OCI-M1 (cell line): ENCODE measurements around the gene GPI.
A peak's percentile ranks its signal among the peaks of the same experiment; 100 is the strongest.
"Not testable (repeated sequence)": the region's sequence is repeated elsewhere in the genome, so short reads cannot be mapped to it uniquely, and the experiment has no call there.

Source experiments
- DNase-seq: peaks from one replicate; lab custom pipeline; 2025; lab: John Stamatoyannopoulos, UW

GPI gene

DNA sequence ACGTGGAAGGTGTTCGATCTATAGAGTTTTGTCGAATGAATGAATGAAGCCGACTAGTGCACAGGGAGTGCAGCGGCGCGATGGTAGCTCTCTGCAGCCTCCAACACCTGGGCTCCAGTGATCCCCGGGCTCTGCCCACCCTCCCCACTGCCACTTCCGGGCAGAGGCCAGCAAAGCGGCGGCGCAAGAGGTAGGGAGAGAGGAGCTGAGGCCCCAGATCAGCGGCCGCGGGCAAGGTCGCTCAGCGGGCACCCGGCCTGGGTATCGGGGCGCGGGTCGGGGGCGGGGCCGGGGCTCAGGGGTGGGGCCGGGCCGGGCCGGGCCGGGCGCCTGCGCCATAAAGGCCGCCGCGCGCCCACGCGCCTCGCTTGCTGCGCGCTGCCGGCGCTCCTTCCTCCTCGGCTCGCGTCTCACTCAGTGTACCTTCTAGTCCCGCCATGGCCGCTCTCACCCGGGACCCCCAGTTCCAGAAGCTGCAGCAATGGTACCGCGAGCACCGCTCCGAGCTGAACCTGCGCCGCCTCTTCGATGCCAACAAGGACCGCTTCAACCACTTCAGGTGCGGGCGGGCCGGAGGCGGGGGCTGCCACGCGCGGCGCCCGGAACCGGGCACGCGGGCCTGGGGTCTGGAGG is at the start of gene GPI:
Gene GPI (plus strand): TSS at position 367 of the 633 bp plus-strand sequence. CDS start 71 bp downstream, at position 438.
- DNase-seq, result peak; percentile 55

DNA sequence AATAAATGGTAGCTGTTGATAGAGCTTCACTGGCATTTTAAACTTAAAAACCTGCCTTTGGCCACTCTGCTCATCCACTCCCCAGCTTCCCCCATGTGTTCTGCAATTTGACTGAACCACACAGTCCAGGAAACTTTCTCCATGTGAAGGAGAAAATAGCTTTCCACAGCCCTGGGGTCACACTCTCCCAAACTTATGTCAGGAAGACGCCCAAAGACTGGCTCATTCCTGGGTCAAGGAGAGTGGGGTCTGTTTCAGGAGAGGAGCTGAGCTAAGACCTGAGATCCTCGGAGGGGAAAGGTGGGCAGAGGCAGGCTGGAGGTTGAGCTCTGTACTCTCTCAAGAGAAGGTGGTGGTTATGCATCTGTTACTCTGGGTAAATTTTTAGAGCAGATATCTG is 48.7 kb upstream of the GPI start:
- no peak for DNase-seq

DNA sequence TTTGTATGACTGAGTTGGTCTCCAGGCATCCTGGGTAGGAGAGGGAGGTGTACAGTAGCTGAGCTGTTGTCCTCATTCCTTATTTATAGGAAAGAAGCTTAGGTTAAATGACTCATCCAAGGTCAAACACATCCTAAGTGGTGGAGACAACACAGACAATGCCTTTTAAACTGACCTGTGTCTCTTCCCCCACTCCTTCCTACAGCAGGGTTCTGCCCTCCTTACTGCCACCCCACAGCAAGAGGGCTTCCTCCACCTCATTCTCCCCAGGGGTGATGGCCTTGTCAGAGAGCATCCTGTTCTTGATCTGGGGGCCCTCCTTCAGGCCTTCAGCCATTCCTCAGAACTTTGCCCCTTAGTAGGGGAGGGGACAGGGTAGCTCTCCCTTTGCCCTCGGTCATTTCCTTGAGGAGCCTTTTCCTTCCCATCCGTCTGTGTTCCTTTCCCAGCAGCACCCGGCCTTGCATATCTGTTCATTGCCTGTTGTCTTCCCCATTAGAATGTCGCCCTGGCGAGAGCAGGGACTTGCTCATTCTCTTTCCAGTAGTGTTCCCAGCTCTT is 48.2 kb upstream of the GPI start:
- DNase-seq, result no peak

DNA sequence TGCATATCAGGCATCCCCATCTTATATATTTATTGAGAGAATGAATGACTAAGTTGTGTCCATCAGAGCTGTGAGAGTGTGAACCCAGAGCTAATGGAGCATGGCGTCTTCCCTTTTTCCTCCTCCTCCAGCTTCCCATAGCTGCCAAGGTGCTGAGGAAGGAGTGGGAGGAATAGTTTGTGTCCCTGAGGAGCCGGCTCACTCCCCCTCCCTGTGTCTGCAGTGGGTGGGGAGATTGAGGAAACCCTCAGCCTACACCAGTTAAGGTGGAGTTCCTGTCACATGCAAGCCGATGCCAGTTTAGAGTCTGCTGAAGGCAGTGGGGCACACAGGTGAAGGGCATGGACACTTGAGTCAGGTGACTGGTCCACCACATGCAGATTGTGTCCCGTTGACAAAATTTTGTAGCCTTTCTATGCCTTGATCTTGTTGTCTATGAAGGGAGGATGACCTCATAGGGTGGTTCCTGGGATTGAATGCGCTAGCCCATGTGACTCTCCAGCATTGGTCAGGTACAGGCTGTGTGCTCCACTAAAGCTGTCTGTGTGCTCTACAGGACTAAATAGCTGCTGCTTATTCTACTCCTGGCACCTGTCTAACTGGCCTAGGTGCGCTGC is 47.6 kb upstream of the GPI start:
- peak; percentile 37 for DNase-seq

DNA sequence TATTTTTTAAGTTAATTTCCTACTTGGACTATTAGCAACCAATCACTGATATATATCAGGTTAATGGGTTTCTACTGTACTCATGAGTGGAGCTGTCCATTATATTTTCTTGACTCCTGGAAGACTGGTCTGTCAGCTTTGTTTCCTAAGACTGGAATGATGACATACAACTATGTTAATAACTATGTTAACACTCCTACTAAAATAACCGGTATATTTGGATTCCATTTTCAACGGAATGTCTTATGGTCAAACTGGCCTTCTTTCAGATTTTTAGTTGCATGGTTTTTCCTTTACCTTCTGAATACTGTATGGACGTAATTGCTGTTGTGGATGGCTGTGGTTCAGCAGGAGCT is 45.8 kb upstream of the GPI start:
- no peak for DNase-seq

DNA sequence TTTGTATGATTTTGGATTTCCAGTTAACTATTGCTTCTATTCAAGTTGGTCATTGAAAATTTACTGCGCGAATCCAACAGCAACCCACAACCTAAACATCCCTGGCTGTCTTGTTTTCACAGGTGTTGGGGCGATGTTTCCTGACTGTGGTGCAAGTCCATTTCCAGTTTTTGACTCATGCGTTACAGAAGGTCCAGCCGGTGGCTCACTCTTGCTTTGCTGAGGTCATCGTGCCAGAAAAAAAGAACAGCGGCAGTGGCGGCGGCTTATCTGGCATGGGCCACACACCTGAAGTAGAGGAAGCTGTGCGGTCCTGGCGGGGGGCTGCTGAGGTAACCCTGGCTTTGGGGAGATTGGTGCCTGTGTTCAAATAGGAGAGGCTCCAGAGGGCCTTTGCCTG is 45.2 kb upstream of the GPI start:
- no peak for DNase-seq

DNA sequence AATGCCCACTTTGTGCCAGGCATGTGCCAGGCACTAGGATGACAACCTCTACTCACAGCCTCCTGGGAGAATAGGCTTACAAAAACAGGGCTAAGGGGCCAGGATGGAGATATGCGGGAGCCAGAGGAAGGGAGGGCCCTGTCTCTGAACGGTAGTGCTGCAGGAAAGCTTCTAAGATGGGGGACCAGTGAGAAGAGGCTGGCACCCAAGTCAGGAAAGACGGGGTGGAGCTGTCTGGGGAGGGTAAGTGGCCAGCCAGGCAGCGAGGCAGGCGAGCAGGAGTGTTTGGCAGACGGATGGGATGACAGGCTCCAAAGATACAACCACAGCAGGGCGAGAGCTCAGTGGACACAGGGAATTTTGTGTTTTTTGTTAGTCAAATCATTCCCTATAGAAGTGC is 44.7 kb upstream of the GPI start:
- DNase-seq, result no peak

DNA sequence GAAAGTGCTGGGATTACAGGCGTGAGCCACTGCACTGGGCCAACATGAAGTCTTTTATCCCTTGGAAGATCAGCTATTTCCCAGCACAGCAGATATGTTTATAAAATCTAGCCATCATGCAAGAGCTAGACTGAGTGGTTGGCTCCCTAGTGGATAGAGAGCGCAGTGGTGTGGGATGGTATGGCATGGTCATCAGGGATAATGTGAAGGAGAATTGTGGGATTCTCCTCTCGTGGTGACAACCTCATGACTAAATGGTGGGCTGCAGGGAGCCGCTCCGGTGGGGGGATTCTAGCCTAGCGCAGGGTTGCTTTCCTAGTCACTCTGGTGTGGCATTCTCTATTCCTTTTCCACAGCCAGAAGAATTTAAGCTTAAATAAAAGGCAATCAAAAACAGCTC is 43.3 kb upstream of the GPI start:
- DNase-seq, result no peak

DNA sequence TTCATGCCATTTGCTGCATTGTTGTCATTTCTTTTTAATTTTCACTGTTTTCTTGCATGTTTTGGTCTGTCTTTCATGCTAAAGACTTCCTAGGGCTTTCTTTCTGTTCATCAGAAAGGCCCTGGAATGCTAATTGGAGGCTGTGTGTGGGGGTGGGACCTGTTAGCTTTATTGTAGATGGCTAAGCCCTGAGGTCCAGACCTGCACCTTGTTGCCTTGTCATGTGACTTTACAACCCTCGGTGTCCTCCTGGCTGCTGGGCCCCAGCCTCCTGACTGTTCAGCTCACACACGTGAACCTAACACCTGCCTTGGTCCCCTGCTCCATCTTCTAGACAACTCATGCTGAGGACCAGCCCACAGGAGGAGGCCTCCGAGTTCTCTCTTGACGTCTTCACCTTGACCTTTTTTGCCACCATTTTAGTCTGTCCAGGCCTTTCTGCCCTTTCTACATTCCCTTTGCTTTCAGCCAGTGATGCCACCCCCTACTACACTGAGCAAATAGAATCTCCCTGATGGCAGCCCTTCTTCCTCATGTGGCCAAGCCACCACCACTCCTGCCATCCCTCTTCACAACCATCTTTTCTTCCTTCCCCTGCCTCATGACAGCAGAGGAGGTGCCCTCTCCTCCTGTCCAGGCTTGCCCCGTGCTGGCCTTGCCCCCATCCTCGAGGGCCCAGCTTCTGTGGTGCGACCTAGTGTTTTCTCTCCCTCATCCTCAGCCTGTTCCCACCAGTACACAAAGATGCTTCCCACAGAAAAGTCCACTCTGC is 41.4 kb upstream of the GPI start:
- no peak for DNase-seq

DNA sequence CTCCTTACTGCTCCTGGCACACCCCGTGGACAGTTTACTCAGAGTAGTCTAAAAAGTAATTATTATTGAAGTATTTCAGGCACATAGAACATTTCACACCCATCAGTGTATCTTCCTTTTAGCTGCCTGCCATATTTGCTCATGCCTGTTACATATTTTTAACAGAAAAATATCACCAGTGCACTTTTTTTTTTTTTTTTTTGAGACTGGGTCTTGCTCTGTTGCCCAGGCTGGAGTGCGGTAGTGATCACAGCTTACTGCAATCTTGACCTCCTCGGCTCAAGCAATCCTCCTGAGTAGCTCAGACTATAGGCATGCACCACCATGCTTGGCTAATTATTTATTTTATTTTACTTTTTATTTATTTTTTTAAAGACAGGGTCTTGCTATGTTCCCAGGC is 40.7 kb upstream of the GPI start:
- no peak for DNase-seq

DNA sequence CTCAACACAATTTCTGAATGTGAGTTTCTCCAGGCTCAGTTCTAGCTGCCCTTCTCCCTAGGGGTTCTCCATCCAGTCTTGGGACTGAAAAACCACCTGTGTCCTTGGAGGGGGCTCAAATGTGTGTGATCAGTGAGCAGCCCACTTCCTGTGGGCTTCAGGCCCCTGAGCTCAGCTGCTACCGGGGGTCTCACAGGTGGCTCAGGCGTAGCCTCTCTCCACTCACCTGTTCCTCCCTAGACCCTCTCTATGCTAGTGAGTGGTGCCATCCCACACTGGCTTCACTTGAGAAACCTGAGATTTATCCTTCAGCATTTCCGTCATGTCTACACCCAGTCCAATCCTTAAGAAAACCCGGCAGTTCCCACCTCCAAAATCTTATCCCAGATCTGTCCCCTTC is 39.8 kb upstream of the GPI start:
- DNase-seq, result no peak

DNA sequence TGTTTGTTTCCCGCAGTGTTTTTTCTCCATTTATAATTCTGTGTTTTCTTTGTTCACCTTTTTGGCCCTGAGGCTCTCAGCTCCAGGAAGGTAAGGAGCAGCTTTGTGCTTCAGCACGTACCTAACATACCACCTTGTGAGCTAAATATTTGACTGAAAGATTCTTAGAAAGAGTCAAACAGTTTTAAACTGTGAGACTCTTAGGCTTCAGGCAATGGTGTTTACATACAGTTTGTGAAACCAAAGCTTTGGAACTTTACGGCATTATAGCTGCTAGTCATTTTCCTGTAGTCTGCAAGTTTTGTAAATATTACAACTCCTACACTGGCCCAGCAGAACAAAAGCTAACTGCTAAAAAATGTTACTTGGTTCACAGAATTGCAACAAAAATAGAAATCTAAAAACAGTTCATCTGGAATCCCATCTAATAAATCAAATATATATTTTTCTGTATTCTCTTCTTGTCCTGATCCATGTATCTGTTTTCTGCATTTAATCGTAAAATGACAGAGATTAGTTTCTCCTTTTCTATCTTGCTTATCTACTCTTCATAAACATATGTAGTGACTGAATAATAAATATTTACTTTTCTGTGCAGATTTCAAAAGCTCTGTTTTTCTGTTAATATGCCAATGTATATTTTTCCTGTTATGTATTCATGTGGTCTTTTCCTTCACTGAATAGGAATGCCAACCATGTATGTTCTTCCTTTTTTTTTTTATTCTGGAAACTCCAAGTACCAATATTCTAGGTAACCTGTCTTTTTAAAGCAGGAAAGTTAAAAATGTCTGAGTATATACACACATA is 38.8 kb upstream of the GPI start:
- no peak for DNase-seq

DNA sequence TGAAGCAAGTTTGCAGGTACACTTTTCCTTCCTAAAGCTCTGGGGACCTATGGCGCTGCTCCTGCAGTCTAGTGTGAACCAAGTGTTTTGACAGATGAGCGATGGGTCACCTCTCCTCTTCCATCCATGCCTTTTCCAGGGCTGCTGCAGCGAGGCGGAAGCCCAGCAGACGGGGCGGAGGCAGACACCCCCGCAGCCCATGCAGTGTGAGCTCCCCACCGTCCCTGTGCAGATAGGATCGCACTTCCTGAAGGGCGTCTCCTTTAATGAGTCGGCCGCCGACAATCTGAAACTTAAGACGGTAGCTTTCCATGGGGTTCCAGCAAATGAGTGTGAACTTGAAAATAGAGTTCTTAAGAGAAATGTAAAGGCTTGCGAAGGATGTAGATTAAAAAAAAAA is 37.1 kb upstream of the GPI start:
- DNase-seq, result no peak

DNA sequence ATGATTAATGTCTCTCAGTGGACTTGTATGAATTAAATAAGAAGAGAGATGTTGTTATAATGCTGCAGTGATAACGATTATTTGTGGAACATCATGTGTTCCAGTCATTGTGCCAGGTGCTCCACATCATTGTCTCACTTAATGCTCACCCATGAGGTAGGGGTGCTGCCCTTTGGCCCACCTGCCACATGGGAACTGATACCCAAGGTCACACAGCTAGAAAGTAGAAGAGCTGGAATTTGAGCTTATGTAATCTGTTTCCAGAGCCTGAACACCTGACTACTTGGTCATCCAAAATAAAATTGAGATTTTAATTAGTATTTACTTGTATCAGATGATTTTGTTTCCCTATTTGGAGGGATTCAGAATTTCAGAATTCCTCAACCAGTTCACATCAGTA is 36.0 kb upstream of the GPI start:
- no peak for DNase-seq

DNA sequence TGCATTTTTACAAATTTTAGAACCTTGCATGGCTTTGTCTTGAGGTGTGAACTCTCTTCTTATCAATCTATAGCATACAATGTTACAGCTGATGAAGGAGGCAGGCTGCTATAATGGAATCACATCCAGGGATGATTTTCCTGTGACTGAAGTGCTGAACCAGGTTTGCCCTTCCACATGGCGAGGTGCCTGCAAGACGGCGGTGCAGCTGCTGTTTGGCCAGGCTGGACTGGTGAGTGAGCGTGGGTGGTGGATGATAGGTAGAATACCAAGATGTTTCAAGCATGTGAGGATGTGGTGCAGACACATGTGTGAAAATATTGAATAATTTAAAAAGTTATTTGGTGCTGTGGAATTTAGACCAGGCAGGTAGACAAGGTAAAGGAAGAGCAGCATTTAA is 34.9 kb upstream of the GPI start:
- no peak for DNase-seq

DNA sequence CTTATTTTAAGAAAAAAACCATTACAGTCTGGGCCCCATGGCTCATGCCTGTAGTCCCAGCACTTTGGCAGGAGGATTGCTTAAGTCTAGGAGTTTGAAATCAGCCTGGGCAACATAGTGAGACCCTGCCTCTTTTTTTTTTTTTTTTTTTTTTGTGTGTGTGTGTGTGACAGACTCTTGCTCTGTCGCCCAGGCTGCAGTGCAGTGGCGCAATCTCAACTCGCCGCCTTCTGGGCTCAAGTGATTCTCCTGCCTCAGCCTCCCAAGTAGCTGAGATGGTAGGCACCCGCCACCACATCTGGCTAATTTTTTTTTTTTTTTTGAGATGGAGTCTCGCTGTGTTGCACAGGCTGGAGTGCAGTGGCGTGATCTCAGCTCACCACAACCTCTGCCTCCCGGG is 34.4 kb upstream of the GPI start:
- not testable (repeated sequence) for DNase-seq

DNA sequence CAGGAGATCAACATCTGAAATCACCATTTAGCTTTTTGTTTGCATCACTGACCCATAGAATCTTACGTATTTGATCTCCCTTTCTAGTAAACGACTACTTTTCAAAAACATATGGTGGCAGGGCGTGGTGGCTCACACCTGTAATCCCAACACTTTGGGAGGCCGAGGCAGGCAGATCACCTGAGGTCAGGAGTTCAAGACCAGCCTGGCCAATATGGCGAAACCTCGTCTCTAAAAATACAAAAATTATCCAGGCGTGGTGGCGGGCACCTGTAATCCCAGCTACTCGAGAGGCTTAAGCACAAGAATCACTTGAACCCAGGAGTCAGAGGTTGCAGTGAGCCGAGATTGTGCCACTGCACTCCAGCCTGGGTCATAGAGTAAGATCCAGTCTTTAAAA is 33.4 kb upstream of the GPI start:
- DNase-seq, result not testable (repeated sequence)

DNA sequence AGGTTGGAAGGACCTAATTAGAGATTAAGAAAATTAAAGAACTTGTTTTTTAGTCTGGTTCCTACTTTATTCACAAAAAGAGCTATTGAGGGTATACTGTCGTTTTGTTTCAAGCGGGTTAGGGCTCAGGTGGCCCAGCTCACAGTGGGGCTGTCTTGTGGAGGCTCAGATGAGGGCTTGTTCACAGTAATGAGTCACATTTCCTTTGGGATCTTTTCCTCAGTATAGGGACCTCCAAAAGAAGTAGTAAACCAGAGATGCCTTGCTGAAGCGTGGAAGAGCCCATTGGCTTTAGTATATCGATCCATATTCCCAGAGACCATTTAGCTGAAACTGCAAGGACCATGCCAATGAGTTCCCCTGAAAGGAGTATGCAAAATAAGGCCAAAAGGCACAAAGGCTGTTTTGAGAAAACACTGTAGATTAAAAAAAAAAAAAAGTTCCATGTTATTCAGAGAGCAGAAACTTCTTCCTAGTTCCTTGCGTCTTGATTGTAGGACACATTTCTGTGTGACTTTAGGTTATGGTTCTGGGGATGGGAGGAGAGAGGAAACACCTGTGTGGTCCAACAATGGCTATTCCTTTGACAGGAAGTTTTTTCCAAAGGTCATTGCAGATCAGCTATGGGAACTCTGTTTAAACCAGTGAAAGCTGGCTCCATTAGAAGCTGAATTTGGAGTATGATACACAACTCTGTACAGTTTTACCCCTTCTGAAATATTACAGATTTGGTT is 32.8 kb upstream of the GPI start:
- no peak for DNase-seq

DNA sequence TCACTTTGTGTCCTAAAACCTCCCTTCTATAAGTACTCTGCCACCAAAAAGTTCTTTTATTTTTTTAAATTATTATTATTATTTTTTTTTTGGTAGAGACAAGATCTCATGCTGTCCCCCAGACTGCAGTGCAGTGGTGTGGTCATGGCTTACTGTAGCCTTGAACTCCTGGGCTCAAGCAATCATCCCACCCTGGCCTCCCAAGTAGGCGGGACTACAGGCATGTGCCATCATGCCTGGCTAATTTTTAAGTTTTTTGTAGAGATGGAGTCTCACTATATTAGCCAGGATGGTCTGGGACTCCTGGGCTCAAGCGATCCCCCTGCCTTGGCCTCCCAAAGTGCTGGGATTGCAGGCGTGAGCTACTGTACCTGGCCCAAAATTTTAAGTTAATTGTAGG is 29.1 kb upstream of the GPI start:
- DNase-seq, result no peak

DNA sequence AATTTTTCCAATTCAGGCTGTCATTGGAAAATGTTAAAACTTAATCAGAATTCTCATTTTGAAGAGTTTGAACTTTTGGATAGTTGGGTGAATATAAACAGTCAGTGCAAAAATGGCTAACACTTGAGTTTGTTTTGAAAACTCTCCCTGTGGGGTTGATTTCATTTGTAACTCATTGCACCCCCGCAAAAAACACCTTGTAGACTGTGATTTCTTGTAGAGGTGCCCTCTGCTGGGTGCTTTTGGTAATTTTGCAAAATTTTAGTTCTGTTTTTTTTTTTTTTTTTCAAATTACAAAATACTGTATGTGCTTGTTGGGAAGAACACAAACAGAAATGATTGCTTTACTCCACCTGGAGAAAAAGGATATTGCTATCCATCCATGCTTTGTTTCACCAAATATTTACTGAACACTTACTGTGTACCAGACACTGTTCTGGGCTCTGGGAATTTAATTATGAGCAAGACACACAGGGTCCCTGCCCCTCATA is 28.2 kb upstream of the GPI start:
- DNase-seq, result peak; percentile 56

DNA sequence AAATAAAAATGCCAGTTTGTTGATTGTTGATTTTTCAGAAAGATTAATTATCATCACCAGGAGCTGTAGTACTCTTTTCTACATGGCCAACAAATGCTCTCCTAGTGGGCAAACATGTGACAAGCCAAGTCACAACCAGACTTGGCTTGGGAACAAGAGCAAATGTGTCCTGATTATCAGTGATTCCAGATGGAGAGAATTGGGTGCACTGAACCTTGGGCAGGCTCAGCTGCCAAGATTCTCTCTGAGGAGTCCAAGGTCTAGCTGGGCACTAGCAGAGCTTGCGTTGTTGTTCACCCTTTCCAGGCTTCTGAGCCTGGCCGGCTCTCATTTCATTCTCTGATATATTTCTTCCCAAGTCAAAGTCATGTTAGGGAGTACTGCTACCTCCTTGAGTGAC is 27.3 kb upstream of the GPI start:
- DNase-seq, result no peak
